ENCODE data around the gene POU6F2.

DNA sequence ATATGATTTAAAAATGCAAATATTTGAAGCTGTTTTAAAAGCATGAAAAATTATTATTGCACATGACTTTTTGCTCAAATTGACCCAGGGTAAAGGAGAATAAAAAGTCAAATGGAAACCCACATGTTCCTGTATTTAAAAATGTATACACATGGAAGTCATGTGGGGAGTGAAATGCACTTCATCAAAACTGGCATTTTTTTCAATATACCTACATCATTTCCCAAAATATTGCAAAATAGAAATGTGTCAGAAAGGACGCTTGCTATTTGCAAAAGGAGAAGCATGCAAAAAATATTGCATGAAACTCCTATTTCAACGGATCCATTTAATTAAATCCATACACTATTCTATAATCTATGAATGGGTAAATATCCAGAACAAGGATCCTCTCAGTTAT, 117.0 kb downstream of the POU6F2 start:
- TF ChIP-seq CTCF (IDR thresholded peaks at IDR 0.05) (no peak), POLR2A (IDR thresholded peaks at IDR 0.05) (no peak)
